HG03378 (cell line): ENCODE measurements around the gene SORCS2.

Experiments used
- ATAC-seq: cut with Tn5 transposase; IDR thresholded peaks from one replicate; pipeline ENCODE4 v1.9.1; 2021; ENCODE audit warnings: mild to moderate bottlenecking, moderate library complexity; ENCODE audit not compliant: unreplicated experiment

Gene SORCS2

DNA sequence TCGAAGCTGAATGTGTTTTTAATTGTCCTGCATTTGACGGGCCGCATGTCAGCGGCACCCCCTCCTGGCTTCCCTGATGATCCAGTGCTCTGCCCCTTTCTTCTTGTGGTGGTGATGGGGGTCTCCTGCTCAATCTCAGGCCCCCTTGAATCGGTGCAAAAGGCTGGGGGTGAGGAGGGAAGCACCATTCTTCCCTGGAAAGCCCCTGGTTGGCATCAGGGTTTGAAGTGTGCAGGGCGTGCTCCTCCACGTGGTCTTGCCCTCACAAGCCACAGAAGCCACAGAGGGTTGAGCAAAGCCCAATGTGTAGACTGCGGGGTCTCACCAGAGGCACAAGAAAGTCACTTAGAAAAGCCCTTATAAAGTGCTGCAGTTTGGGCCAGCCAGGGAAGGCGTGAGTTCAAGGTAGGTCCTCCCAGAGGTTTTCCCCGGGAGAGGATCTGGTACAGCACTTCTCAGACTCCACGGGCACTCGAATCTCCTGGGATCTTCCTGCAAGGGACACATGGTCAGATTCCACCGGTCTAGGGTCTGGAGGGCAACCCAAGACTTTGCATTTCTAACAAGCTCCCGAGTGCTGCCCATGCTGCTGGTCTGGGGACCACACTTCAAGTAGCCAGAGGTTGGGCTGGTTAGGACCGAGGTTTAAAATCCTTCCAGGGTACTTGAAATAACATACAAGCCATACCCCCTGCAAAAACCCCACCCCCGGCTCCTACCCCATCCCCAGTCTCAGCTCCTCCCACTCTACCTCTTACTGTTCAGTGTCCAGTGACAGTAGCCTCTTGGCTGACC lies 207.3 kb downstream of the SORCS2 start:
- no peak for ATAC-seq

DNA sequence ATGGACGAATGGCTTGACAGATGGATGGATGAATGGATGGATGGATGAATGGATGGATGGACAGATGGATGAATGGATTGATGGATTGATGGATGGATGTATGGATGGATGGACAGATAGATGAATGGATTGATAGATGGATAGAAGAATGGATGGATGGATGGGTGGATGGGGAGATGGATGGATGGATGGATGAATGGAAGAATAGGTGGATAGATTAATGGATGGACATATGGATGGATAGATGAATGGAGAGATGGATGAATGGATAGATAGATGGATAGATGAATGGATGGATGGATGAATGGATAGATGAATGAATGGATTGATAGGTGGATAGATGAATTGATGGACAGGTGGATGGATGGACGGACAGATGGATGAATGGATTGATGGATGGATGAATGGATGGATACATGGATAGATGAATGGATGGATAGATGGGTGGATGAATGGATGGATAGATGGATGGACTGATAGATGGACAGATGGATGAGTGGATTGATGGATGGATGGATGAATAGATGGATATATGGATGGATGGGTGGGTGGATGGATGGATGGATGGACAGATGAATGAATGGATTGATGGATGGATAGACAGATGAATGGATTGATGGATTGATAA lies 208.4 kb downstream of the SORCS2 start:
- no peak for ATAC-seq

DNA sequence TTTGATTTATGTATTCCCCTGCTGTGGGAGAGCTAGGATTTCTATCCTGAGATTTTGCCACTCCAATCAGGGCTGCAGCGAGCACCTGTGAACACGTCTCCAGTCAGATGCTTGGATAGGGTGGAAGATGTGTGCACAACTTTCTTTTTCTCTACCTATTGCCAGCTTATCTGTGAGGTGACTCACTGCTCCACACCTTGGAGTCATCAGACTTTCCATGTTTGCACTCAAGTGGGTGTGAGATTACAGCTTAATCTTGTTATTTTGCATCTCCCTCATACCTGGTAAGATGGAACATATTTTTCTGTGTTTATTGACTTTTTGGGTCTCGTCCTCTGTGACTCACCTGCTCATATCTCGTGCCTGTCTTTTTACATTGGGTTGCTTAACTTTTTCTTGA lies 210.2 kb downstream of the SORCS2 start:
- ATAC-seq: no peak

DNA sequence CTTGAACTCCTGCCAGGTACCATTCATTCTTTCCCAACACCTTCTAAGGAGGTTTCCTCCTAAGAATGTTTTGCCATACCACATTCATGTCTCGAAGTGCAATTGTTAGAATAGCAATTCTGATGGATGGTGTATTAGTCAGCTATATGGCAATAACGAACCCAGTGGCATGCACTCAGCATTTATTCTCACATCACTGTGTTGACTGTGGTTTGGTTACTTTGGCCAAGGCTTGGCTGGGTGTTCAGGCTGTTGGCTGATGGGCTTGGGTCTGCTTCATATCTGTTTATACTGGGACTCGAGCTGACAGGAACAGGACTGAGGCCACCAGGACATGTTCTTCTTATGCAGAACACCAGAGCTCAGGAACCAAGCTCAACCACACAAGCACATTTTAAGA lies 210.7 kb downstream of the SORCS2 start:
- no peak for ATAC-seq

DNA sequence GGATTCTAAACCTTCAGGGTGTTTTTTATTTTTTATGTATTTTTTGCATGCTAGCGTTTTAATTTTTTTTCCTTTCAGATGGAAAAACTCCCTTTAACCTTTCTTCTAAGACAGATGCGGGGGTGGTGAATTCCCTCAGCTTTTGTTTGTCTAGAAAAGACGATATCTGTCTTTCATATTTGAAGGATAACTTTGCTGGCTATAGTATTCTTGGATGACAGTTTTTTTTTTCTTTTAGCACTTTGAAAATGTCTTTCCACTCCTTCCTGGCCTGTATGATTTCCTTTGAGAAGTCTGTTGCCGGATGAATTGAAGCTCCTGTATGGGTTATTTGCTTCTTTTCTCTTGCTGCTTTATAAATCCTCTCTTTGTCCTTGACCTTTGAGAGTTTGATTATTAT lies 215.8 kb downstream of the SORCS2 start:
- ATAC-seq: no peak

DNA sequence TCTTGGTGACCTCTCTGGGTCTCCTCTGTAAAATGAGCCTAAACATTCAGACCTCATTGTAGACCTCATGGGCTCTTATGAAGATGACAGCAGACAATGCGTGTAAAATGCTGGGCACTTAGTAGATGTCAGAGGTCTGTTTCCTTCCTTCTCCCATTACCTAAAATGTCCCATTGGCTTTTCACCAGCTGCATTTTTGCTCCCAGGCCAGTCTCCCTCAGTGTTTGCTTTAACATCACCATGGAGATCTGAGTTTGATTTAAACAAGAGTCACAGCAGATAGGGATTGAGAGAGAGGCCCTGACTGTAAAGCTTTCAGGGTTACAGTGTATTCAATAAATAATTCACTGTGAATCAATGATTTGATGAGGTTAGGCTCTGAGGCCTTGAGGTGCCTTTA lies 218.1 kb downstream of the SORCS2 start:
- no peak for ATAC-seq

DNA sequence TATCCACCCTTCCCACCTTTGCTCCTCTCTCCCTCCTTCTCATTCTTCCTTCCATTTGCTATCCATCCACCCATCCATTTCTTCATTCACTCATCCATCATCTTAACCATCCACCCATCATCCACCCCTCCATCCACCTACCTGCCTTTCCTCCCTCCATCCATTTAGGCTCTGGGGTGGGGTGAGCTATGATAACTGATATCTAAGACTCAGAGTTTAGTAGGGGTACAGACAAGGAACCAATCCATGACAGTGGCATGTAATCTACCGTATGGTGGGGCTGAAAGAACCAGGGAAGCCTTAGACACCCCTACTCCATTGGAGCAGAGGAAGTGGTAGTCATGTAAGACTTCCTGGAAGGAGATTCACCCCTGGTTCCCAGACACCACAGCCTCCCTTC lies 219.2 kb downstream of the SORCS2 start:
- ATAC-seq: no peak

DNA sequence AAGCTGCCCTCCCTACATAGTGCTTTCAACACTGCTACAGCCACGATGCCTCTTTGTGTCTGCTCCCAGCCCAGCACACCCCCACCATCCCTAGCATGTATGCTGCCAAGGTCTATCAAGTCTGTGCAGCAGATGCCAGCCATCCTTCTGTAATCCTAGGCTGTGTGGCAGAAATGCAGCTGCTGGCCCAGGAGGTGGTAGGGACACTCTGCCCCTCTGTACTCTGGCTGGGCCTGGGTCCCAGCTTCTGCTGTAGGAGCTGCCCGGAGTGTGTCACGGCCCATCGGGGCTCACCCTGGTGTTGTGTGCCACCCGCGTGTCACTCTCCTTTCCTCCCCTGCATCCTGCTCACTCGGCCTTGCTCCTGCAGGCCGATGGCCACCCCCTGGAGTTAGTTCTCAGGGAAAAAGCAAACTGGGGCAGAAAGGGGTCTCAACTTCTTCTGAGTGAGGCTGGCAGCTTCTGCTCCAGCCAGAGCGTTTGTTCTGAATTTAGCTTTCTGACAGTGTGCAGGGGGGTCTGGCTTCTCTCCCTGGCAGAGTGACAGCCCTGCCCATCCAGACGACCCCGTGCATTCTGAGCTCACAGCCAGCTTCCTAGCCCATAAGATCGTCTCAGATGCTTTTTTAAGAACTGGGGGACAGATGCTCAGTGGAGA lies 219.7 kb downstream of the SORCS2 start:
- ATAC-seq: no peak

DNA sequence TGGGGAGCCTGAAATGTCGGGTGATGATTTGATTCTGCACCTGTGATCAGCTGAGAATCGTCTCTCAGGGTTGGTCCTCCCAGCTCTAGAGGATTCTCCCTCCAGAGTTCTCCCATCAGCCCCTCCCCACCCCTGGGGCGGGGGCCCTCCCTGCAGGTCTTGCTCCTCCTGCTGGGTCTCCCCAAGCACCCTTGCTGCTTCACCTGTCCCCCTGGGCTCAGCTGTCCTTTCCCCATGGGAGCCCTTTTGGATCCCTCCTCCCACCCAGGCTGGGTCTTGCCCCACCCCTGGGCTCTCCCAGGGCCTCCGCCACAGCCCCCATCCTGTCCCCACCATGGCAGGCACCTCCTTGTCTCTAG lies 220.2 kb downstream of the SORCS2 start:
- ATAC-seq: no peak

DNA sequence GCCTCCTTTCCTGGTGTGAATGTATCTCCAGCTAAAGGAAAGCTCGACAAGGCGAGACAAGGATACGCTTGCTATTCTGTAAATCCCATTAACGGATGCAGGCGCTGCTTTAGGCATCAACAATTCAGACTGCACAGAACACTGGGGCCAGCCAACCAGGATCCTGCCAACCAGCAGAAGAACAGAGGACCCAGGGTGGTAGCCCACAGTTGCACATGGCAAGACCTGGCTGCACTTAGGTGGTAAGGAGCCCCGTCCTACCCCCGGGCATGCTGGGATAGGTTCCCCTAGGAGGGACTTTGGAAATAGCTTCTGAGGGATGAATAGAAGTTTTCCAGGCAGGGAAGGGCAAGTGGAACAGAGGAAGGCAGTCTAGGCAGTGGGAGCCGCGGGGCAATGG lies 221.7 kb downstream of the SORCS2 start:
- no peak for ATAC-seq

DNA sequence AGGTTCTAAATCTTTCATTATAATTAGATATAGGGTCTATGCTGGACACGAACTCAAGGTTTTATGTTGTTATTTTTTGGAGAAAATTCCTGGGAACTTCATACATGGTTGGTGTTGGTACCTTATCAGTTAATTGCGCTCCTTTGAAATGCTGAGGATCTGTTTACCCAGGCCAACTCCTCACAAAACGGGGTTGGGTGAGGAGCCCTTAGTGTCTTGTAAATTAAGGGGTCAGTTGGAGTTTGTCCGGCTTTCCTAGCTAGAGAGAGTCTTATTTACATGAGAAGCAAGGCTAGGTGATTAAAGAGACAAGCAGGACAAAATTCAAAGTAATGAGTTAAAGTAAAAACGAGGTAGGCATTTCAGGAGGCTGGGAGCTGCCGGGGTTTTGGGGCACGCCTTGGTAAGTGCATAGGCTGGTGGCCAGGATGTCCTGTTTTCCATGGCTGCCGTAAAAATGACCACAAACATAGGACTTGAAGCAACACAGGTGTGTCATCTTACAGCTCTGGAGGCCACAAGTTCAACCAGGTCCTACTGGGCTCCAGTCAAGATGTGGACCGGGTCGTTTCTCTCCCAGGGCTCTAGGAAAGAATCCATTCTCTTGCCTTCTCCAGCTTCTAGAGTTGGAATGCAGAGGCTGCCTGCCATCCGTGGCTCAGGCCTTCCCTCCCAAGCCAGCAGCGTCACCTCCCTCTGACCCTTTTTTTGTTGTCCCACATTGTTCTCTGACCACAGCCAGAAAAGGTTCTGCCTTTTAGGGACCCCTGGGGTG lies 222.6 kb downstream of the SORCS2 start:
- no peak for ATAC-seq

DNA sequence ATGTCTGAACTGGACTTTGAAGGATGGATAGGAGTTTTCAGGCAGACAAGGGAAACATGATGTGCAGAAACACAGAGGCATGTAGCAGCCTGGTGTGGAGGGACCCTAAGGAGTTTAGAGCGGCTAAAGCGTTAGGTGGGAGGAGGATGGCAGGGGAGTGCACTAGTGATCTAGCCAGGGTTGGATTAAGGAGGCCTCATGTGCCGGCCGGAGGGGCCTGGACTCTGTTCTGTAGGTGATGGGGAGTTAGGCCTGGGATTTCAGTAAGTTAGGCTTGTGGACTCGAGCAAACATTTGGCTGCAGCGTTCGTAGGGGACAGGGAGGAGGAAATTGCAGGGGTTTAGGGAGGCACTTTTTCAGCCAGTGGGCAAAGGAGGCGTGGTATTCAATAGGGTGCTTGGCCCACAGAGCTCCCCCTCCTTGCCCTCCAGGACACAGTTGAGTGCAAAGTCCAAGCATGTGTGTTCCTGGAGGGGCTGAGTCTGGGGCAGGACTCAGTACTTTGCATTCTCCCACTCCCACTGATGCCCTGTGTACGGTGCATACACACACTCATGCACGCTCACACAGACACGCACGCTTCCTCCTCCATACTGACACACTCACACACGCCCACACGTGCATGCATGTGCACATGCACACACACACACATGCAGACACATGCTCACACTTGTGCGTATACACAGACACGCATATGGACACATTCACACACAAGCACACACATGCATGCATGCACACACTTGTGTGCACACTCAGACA lies 223.8 kb downstream of the SORCS2 start:
- no peak for ATAC-seq

DNA sequence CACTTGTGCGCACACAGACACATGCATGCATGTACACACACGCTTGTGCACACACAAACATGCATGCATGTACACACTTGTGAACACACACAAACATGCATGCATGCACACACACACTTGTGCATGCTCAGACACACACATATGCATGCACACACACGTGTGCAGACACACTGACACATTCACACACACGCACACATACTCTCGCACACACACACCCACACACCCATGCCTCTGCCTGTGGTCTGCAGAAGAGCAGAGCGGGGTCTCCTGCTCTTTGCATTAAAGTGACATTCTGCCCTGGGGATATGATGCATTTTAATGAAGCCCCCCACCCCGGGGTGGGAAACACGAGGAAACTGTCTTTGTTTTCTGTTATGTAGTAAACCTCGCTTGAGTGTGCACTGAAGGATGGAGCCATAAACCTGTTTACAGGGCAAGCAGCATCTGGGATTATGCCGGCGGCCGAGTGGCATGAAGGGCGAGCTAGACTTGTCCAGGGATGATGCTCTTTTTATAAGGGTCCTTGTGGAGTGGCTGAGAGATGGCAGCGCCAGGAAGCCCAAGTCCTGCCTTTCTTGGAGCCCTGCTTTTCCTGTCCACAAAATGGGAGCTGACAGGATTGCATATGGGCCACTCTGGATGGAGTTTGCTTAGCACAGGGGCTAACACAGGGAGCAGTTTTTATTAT lies 224.6 kb downstream of the SORCS2 start:
- no peak for ATAC-seq

DNA sequence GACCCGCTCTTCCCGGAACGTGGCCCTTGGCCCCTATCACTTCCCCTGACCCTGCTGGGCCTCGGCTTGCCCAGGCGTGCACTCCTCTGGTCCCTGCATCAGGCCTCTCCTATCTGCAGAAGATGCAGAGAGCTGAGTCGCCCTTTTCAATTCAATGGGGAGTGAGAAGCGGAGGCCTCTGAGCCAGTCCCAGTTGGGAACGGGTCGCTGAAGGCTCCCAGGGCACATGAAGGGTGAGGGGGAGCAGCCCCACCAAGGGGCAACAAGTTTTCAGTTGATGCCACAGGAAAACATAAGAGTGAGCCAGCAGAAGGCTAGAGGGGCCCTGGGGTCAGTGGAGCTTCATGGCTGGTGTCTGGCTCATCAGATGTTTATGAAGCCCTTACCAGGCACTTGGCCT lies 225.3 kb downstream of the SORCS2 start:
- no peak for ATAC-seq

DNA sequence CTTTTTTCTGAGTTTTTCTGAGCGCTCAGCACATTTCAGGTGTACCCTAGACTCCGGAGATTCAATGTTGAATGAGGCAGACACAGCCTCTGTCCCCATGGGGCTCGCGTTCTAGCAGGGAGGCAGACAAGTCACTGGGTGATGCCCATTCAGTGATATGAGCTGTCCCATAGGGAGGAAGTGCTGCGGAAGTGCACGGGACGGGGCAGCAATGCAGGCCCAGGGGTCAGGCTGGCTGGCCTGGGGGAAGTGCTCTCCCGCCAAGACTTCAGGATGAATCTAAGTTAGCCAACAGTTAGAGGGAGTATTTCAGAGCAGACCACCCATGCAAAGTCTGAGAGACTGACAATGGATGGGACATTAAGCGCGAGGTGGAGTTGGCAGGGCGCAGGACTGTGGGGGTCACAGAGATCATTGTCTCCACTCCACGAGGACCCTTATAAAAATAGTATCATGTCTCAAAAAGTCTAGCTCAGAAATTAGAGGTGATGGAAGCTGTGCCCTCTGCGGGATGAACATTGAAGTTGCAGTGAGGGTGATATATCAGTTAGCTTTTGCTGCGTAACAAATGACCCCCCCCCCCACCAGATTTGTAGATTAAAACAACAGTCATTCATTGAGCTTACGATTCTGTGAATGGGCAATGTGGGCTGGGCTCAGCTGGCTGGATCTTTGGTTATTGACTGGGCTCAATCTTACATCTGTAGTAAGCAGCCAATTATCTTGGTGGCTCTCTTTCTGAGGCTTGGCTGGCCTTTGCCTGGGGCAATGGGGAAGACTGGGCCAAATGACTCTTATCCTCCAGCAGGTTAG lies 226.0 kb downstream of the SORCS2 start:
- ATAC-seq: no peak

DNA sequence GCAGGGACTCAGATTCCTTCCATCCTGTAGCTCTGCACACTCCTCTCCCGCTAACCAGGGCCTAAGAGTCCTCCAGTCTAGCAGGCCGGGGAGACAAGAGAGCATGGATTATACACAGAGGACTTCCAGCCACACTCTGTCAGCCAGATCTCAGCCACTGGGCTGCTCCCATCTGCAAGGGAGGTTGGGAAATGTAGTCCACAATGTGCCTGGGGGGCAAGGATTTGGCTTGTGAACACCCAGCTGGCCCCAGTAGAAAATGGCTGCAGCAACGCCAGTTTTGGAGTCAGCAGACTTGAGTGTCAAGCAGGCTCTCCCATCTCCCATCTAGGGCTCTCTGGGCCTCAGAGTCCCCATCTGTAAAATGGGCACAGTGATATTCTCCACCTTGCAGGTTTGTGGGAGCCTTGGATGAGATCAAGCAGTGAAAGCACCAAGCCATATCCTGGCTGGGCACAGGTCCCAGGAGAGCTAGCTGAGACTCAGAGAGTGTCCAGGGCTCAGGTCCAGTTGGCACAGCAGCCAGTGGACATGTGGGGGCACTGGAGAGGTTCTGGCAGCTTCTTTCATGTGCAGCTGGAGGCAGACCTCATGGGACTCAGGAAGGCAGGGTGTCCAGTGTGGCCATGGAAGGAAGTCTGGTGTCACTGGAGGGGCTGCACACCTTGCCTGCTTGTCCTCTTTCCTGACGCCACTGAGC lies 227.8 kb downstream of the SORCS2 start:
- ATAC-seq: no peak

DNA sequence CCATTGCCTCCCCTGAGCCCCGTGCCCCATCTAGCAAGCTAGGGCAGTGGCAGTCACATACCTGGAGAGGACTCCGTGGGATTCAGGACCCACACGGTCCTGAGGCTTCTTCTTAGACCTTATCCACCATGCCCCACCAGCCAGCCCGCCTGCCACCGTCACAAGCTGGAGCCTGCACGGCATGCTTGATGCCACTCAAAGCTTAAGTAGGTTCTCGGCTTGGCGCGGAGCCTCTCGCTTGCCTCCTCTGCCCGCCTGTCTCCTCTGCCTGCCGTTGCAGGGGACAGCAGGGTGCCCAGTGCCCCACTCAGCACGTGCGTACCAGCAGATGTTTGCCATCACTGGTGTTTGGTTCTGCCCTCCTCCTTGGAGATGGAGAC lies 228.3 kb downstream of the SORCS2 start:
- ATAC-seq: no peak

DNA sequence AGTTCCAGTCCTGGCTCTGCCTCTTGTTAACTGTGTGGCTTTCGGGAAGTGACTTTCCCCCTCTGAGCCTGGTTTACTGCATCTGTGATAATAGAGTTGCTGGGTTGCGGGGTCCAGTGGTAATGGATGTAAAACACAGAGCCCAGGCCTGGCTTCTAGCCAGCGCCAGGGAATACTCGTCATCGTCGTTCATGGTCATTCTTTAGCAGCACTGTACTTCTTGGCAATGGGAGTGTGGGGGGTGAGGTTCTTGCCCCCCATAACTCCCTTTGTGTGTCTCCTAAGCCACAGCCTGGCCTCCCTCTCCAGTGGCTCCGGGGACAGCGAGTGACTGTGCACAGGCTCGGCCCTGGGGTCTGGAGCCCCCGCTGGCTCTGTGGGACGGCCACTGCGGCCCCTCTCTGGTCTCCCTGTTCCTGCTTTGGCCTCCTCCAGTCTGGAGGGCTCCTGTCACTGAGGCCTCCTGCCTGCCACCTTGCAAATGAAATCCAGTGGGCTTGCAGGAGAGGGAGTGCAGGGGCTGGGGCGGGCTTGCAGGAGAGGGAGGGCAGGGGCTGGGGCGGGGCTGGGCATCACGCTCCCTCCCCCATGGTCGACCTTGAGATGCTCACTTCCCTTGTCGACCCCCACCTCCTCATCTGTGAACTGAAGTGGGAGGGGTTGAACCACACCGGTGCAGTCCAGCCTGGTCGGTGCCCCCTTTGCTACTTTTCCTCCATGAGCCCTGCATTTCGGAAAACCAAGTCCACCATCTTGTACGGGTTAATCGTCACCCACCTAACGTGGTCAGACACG lies 229.2 kb downstream of the SORCS2 start:
- no peak for ATAC-seq
